GM19455 (cell line): ENCODE data around the gene COL6A5.
"Not testable (repeated sequence)": the region's sequence is repeated elsewhere in the genome, so short reads cannot be mapped to it uniquely, and the experiment has no call there.

Experiments
- ATAC-seq: cut with Tn5 transposase; IDR thresholded peaks from one replicate; pipeline ENCODE4 v1.9.1; 2021; ENCODE audit not compliant: unreplicated experiment

Gene COL6A5

DNA sequence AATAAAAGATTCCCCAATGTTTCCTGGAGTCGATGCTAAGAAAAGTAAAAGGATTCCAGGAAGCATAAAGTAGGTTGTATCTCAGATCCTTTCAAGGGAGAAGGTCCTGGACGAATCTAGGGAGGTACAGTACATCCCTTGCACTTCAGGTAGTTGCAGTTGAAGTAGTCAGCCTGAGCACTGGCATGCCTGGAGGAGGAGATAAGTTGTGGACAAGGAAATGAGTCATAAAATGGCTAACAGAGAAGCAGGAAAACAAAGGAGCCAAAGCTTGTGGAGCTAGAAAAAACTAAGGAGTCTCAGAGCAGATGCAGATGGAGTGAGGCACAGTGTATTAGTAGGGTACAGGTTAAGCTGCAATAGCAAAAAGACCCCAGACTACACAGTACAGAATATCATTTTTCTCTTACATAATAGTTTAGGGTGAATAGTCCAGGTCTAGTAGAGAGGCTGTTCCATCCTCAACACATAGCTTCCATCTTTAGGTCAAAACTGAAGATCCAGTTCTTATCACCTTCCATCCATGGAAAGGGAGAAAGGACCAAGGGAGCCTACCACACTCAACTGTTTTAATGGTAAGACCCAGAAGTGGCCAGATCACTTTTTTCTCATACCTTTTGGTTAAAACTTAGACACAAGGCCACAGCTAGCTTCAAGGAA, 41.3 kb downstream of the COL6A5 start:
- no peak for ATAC-seq

DNA sequence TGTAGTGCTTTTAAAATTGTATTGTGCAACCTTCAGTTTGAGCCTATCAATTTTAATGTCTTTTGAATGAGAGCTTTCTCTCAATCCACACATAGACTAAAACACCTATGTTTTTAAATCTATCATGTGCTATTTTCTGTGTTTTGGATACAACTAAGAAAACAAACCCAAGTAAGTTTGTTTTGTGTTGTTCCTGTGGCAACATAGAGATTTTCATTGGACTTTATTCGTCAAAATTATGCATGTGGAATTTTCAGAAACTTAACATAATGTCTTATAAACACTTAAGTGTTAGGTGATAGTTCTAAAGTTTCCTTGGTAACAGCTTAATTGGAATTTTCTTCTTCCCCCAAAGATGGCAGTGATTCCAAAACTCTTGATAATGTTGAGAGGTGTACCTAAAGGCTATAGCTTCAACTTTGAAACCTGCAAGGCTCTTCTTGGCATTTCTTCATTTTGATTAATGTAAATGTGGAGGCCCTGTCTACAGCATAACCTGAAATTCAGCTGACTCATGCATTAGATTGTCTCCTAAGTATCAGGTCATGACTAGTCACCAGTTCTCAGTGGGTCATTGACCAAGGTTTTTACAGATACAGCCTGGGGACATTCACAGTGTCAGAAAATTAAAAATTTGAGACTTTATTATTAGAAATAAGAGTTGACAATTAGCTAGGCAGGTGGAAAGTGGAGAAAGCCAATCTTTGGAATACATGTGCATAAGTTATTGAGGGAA, 44.4 kb downstream of the COL6A5 start:
- no peak for ATAC-seq

DNA sequence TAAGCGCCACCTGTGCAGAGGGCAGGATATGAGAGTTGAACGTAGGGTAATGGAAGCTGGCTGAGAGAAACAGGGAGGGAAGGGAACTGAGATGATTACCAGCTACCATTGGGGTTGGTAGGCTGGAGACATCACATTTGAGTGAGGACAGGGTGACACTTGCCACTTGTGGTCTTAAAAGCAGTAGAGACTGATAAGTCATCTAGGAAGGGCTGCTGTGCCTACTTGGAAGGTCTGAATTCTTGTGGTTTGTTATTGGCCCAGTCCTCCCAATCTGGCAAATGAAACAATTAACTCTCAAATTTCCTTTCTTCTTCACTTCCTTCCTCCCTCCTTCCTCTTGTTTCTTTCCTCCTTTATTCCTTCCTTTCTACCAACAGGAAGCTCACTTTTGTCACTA, 46.8 kb downstream of the COL6A5 start:
- no peak for ATAC-seq

DNA sequence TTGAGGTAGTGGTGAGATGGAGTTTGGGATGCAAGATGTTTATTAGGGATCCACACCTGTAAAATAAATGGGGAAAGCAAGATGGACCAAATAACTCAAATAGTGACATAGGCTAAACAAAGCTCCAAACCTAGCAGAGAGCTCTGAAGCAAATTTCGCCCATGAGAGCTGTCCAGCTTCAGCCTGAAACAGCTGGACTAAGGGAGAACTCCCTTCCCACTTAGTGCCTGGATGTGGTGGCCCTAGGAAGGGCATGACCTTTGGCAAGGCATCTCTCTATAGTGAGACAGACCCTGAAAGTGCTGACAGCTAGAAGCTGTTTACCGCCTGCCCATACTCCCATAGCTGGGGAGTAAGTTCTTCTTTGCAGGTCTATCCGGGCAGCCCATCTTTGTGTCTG, 48.1 kb downstream of the COL6A5 start:
- ATAC-seq = no peak

DNA sequence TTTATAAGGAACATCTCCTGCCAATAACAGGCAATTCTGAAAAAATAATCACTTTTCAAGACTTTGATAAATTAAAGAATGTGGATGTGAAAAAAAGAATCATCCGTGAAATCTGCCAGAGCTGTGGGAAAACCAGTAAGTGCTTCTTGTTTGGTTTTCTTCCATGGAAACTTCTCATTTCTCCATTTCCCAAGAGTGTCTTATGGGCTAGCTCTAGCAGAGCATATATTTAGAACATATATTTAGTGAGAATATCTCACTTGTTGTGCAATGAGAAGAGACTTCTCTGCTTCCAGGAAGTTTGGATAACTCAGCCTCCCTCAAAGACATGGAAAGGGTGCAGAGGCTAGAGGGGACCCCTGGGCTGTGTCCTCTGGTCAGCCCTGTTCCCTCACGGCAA, 49.9 kb downstream of the COL6A5 start:
- no peak for ATAC-seq

DNA sequence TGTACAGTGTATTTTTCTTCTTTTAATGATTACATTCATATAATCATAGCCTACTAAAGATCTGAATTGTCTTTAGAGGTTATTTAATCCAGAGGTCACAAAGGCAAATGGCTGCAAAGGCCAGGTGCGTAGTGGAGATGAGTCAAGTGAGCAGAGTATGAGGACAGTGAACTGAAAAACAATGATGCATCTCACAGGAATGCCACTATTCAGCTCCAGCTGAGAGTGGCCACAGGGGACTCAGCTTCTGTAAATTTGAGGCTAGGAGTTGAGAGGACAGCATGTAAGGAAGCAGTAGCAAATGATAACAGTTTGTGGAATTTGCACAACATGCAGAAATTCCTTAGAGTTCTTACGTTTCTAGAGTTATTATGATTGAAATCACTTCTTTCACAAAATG, 50.4 kb downstream of the COL6A5 start:
- ATAC-seq = no peak

DNA sequence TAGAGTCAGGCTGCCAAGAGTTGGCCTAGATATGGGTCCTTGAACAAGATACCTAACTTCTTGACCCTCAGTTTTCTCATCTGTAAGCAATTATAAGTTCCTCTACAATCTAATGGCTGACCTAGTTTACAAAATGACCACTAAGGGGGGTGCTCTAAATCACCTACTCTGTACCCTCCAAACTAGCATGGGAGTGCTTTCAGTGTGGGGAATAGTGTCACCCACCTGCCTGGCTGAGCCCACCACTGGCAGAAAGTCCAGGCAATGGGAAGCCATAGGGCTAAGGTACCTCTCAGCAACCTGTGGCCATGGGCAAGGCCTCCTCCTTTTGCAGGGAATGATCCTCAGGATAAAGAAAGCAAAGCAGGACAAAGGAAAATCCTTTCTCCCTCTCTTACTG, 58.9 kb downstream of the COL6A5 start:
- ATAC-seq = no peak

DNA sequence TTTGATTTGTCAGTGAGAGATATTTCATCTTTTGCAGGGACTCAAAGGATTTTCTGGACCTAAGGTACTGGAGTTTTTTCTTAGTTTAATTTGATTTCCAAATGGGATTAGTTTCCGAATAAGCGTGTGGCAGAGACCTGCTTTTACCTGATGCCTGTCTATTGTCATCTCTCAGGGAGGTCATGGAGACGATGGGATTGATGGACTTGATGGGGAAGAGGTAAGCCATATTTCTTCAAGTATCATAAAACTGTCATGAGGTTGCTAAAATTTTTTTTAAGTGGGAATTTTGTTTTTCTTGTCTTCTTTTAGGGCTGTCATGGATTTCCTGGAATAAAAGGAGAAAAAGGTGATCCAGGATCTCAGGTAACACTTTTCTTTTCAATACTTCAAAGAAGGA, 60.5 kb downstream of the COL6A5 start:
- ATAC-seq = no peak

DNA sequence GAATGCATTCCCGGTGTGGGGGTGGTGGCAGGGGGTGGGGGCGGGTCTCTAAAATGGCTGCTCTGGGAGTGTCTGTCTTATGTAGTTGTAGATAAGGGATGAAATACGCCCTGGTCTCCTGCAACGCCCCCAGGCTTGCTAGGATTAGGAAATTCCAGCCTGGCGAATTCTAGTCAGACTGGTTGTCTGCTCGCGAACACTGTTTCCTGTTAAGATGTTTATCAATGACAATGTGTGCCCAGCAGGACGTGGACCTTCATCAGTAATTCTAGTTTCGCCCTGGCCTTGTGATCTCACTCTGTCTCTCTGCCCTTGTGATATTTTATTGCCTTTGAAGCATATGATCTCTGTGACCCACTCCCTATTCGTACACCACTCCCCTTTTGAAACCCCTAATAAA, 62.8 kb downstream of the COL6A5 start:
- not testable (repeated sequence) for ATAC-seq

DNA sequence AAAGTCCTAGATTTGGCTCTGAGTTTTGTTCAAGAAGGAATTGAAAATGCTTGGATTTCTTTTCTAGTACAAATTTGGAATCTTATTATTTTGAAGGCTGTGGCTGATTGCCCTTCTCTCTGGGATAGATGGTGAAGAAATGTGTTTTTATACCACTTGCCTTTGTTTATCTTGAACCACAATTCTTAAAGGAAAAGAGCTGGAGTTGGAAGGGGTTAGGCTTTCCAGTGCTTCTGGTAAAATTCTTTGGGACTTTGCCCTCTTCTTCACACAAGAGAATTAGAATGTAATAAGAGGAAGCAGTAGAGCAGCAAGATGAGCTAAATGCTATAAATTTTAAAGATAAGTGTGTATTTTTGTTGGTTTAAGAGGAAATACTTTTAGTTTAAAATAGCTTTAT, 65.8 kb downstream of the COL6A5 start:
- ATAC-seq = no peak

DNA sequence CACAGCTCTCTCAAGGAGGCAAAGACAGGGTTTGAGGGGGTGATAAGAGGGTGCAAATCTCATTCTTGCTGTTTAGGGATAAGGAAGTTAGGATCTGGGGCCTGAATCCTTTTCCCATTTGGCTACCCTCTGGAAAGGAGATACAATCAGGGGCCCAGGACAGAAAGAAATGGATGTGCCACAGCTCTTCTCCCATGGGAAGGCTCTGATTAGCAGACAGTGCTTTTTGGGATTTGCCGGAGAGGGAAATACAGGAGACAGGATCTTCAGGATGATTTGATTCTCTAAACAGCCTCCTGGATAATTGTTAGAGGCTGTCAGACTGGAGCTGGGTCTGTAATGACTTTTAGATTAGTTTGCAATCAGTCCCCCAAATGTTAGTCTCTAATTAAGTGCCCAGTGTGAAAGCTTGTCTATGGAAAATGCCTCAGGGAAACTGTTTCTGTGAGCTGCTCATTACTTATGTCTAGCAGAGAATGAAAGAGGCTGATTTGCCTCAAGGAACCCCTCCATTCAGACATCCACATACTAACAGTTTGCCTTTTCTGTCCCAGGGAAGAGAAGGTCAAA, 67.6 kb downstream of the COL6A5 start:
- no peak for ATAC-seq

DNA sequence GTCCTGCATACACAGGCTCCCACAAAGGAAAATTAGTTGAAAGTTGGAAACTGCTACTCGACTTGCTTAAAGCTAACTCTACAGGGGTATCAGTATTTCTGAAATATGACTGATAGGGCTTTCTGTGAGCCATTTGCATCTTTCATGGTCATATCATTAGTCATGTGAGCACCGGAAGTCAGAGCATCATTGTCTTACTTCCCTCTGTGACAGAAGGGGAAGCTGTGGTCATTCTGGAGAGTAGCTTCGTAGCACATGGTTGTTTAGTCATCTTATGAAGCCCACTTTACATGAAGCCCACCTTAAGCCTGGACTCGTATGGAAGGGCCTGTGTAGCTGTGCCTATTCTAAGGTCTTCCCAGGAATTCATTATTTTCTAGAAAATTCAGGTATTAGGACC, 69.0 kb downstream of the COL6A5 start:
- ATAC-seq = no peak

DNA sequence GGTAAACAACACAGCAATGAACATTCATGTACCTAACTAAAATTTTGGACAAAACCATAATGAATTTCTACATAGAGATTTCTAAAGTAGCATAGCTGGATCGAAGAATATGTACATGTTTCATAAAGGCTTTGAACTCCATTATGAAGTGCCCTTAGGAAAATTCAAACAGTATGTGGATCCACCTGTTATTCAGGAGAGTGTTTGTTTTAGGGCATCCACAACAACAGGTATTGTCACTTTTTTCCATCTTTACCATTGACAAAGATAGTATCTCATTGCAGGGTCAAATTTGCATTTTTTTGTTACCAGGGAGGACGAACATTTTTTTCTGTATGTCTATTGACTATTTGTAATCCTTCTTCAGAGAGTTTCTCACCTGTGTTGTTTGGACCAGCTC, 75.0 kb downstream of the COL6A5 start:
- ATAC-seq = no peak

DNA sequence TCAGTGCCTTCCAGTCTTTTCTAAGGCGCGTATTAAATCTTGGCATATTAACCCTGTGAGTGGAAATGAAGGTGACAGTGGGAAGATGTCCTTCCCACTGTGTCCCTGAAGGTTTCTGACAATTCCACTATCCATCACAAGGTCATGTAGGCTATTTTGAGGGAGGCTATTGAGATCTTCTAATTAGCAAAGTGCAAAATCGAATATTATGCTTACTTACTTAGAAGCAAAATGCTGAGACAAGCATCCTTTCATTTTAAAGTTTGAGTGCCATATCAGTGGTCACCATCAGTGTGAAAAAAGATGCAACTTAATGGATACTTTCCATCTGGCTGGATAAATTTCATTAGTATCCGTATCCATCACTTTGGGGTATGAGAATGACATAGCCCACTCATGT, 77.6 kb downstream of the COL6A5 start:
- ATAC-seq = no peak

DNA sequence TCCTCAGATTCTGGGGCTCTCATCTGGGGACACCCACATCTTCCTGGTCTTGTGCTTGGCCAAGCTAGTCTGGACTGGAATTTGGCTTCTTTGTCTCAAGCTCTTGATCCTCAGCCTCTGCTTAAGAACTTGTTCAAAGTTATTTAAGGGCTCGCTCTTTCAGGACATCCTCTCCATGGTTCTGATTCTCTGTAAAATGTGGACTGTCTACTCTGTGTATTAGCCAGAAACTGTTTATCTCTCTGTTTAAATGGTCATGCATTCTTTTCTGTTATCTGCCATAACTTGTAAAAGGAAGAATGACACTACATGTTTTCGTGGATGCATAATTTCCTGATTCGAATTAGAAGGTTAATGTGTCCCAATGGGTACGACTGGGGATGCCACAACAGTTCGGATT, 79.4 kb downstream of the COL6A5 start:
- ATAC-seq = no peak

DNA sequence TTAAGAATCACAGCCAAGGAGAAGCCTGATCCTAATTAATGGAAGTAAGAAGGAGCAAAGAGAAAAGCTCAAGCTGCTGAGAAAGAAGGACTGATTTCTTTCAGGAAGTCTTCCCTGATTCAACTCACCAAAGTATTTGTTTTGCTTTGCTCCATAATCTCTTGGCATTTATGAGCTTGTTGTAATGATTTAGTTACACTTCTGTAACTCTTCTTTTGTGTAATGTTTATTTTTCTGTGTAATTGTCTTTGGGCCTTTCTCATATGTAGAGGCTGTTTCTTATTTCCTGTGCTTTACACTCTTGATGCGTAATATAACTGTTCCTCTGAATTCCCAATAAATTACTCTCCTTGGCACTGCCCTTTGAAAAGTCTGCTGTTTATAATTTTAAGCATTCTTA, 80.0 kb downstream of the COL6A5 start:
- ATAC-seq = no peak

DNA sequence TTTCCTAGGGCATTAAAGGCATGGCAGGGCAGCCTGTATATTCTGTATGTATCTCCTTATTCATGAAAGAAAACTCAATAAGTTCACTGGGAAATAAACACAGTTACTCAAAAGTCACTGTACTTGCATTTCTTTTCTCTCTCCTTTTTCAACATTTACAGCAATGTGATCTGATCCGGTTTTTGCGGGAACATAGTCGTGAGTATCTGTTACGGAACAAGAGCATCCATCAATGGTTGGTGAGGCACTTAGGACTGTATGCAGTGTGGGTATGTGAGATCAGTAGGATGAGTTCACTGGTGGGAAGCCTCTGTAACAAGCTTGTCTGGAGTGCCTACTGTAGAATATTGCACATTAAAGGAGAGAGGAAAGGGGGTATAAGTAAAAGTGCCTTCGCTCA, 80.7 kb downstream of the COL6A5 start:
- no peak for ATAC-seq

DNA sequence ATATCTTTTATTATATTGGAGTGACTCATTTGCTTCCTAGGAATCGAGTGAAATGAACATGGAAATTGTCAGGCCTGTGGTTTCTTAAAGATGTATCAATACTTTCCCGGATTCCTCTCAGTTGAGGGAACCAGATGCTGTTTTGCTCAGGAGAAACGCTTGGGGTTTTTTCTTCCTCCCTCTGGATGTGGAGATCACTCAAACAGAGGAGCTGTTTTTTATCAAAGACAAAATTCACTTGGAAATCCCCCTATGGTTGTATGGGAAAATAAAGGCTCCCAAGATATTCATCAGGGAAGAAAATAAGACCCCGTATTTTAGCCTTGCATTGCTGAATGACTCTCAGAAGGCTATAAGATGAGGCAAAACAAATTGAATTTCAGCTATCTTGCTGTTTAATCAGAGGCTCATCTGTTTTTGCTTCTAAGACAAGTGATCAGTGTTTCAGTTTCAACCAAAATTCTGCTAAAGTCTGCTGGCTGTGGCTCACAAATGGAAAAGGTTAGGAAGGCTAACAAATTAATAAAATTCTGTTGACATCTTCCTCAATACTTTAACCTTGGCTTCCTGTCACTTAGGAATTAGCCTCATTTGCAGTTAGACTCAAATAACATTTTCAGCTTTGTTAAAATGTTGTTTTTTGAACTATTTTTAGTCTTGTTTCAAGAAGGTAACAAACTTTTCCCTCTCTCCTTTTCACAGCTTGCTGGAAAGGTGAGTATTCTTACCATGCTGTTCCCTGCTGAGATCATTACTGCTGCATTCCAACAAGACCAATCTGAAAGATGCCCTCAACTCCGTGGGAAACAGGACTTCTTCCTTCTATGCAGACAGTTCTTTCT, 83.6 kb downstream of the COL6A5 start:
- no peak for ATAC-seq

DNA sequence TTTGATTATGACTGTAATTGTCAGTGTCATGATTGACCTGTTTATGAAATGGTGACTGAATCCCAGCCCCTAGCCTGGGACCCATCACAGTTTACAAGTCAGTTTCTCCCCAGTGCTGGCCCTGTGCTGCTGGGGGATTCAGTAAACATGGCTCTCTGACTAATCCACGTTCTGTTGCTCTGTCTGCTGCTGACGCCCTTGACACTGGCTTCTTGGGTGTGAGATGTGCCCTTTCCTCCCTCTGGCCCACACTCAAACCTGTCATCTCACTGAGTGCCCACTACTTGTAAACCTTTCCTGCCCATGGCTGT, 84.2 kb downstream of the COL6A5 start:
- ATAC-seq = no peak

DNA sequence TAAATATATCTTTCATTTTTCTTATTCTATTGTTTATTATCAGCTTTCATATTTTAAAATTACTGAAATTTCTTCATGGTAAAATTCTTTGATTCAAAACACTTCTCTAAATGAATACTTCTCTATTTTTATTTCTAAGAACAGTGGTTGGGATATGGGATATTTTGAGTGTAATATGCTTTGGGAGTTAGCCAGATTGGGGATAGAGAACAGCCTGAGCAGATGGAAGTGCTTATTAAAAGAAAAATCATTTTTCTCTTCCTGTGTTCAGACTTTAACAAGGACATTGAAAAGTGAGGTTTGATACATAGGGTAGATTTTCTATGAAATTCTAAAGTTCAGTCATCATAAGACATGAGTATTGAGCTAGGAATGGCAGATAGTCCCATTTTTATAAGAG, 84.8 kb downstream of the COL6A5 start:
- no peak for ATAC-seq

DNA sequence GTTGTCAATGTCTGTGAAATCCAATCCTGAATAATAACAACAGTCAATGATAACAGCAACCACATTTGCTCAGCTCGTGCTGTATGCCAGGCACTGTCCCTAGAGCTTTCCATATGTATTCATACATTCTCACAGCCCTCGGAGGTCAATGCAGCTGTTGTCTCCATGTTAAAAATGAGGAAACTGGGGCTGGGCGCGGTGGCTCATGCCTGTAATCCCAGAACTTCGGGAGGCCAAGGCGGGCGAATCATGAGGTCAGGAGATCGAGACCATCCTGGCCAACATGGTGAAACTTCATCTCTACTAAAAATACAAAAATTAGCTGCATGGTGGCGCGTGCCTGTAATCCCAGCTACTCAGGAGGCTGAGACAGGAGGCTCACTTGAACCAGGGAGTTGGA, 86.6 kb downstream of the COL6A5 start:
- ATAC-seq = not testable (repeated sequence)

DNA sequence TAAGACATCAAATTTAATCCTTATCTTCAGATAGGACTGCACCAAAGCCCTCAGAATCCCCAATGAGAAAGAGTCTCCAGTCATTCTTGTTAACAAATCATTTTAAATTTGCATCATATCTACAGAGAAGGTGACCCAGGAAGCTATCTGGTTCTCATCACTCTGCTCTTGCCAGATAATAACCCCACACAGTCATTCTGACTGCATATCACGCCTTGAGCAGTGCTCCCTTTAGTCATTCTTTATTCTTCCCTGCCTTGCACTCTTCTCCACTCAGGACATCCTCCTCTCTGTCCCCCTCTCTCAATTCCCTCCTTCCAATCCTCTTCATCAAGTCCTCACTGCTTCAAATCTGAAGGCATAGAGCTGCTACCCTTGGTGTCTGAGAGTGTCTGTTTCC, 87.8 kb downstream of the COL6A5 start:
- no peak for ATAC-seq
